Measurements from ENCODE around the gene FBXO31. TPM values are rescaled to one million over a fixed set of nuclear protein-coding genes. Genes with fewer than 3 reads are reported as not detected.

The FBXO31 gene
- total RNA-seq, 1 donor from 2014 or later: 34.7 TPM

GRCh38 chr16:87344931-87345631, 38.5 kb downstream of the FBXO31 start:
- Mint-ChIP-seq H3K9me3 (ENCODE audit: unreplicated experiment) (no peaks in the 10 kb centered on the region), H3K36me3 (ENCODE audit: unreplicated experiment) (peaks cover 20% of the 10 kb centered on the region), H3K27ac (ENCODE audit: unreplicated experiment) (peak overlapping the region; percentile 43), H3K27me3 (ENCODE audit: unreplicated experiment) (no peaks in the 10 kb centered on the region), H3K4me3 (ENCODE audit: unreplicated experiment) (no peak overlapping the region), H3K4me1 (ENCODE audit: unreplicated experiment) (peaks cover 6% of the 10 kb centered on the region)
- no peak for DNase-seq (ENCODE audit: extremely low spot score, unreplicated experiment)
- no peak for TF ChIP-seq CTCF (IDR thresholded peaks at IDR 0.05)

DNA sequence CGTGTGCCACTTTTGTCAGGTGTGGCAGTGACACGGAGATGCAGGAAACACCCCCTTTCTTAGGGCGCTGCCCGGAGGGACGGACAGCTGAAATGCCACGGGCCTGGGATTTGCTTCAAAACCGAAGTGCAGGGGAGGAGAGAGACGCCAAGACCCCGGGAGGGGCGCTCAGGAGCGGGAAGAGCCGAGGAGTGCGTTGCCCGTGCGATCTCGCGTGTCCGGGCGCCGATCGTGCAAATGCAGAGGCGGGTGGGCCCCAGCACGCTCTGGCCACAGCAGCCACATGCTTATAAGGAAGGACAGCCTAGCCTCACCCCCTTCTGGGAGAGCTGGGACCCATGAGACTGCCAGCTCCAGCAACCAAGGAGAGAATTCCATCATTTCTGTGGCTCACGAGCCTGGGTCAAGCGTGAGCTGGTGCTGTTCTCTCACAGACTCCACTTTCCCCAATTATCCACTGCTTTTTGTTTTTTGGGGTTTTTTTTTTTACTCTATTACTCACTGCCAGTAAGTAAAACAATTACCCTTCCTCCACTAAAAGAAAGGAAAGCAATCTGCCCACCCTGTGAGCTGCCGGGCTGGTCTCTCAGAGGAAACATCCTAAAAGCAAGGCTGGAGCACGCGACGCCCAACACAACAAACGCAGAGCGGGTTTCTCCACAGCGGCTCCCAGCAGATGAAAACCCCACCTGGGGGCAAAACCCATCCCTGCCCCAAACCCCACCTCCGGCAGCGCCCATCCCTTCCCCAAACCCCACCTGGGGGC, 39.2 kb downstream of the FBXO31 start:
- H3K9me3 Mint-ChIP-seq (ENCODE audit: unreplicated experiment): no peaks in the 10 kb centered on the region
- peaks cover 20% of the 10 kb centered on the region for H3K36me3 Mint-ChIP-seq (ENCODE audit: unreplicated experiment)
- peak overlapping the region; percentile 14 for H3K27ac Mint-ChIP-seq (ENCODE audit: unreplicated experiment)
- H3K4me1 Mint-ChIP-seq (ENCODE audit: unreplicated experiment): peaks cover 6% of the 10 kb centered on the region
- DNase-seq (ENCODE audit: extremely low spot score, unreplicated experiment): no peak
- no peaks in the 10 kb centered on the region for H3K27me3 Mint-ChIP-seq (ENCODE audit: unreplicated experiment)
- TF ChIP-seq CTCF (IDR thresholded peaks at IDR 0.05): no peak
- H3K4me3 Mint-ChIP-seq (ENCODE audit: unreplicated experiment): no peak overlapping the region

- no peak overlapping the region for H3K27ac Mint-ChIP-seq (ENCODE audit: unreplicated experiment)
- H3K27me3 Mint-ChIP-seq (ENCODE audit: unreplicated experiment): no peaks in the 10 kb centered on the region
- DNase-seq (ENCODE audit: extremely low spot score, unreplicated experiment): no peak
- peaks cover 20% of the 10 kb centered on the region for H3K36me3 Mint-ChIP-seq (ENCODE audit: unreplicated experiment)
- peaks cover 6% of the 10 kb centered on the region for H3K4me1 Mint-ChIP-seq (ENCODE audit: unreplicated experiment)
- TF ChIP-seq CTCF (IDR thresholded peaks at IDR 0.05): no peak
- H3K4me3 Mint-ChIP-seq (ENCODE audit: unreplicated experiment): no peak overlapping the region
- no peaks in the 10 kb centered on the region for H3K9me3 Mint-ChIP-seq (ENCODE audit: unreplicated experiment)
Observed at GRCh38 chr16:87343753-87344050, 39.9 kb downstream of the FBXO31 start.

- no peak for DNase-seq (ENCODE audit: extremely low spot score, unreplicated experiment)
- H3K27ac Mint-ChIP-seq (ENCODE audit: unreplicated experiment): no peak overlapping the region
- TF ChIP-seq CTCF (IDR thresholded peaks at IDR 0.05): no peak
- H3K27me3 Mint-ChIP-seq (ENCODE audit: unreplicated experiment): no peaks in the 10 kb centered on the region
- peaks cover 6% of the 10 kb centered on the region for H3K4me1 Mint-ChIP-seq (ENCODE audit: unreplicated experiment)
- H3K4me3 Mint-ChIP-seq (ENCODE audit: unreplicated experiment): no peak overlapping the region
- H3K36me3 Mint-ChIP-seq (ENCODE audit: unreplicated experiment): peaks cover 18% of the 10 kb centered on the region
- no peaks in the 10 kb centered on the region for H3K9me3 Mint-ChIP-seq (ENCODE audit: unreplicated experiment)
Observed at GRCh38 chr16:87342978-87343752, 40.4 kb downstream of the FBXO31 start.

GRCh38 chr16:87342504-87342903, 41.1 kb downstream of the FBXO31 start:
- Mint-ChIP-seq H3K4me1 (ENCODE audit: unreplicated experiment) (peaks cover 6% of the 10 kb centered on the region), H3K27me3 (ENCODE audit: unreplicated experiment) (no peaks in the 10 kb centered on the region), H3K27ac (ENCODE audit: unreplicated experiment) (no peak overlapping the region), H3K36me3 (ENCODE audit: unreplicated experiment) (peaks cover 17% of the 10 kb centered on the region), H3K4me3 (ENCODE audit: unreplicated experiment) (no peak overlapping the region), H3K9me3 (ENCODE audit: unreplicated experiment) (no peaks in the 10 kb centered on the region)
- DNase-seq (ENCODE audit: extremely low spot score, unreplicated experiment): no peak
- no peak for TF ChIP-seq CTCF (IDR thresholded peaks at IDR 0.05)

All from osteocyte (in vitro differentiated cells).